Neural cell (in vitro differentiated cells): Measurements from ENCODE around the gene UBD. TPM values are rescaled to one million over a fixed set of nuclear protein-coding genes. Genes with fewer than 3 reads are reported as not detected.

ENCODE experiments used
- H2AFZ ChIP-seq: fragments of 200-600, 300-800 bp; sonication (generic), shearing (Covaris generic); 2 replicates; pipeline ENCODE4 v1.6.0; 2014; ENCODE audit warnings: low read depth, mild to moderate bottlenecking, antibody characterized with exemption, low read length, moderate library complexity
- H3F3A ChIP-seq: fragments of 200-600 bp; shearing (Covaris generic); 2 replicates; pipeline ENCODE4 v1.6.1; 2016; ENCODE audit warnings: mild to moderate bottlenecking, moderate library complexity, mixed read lengths, antibody characterized with exemption, low read length; ENCODE audit not compliant: insufficient read depth, poor library complexity, severe bottlenecking
- H3K27ac ChIP-seq: fragments of 200-600, 300-800 bp; sonication (generic), shearing (Covaris generic); 2 replicates; pipeline ENCODE4 v1.5.1; 2014; ENCODE audit warnings: mild to moderate bottlenecking, low read length, moderate library complexity
- H3K27me3 ChIP-seq: fragments of 300-800, 200-600 bp; sonication (generic), shearing (Covaris generic); 2 replicates; pipeline ENCODE4 v1.6.0; 2014; ENCODE audit warnings: mild to moderate bottlenecking, low read depth, low read length, moderate library complexity; ENCODE audit not compliant: insufficient read depth
- H3K36me3 ChIP-seq: fragments of 300-800, 200-600 bp; sonication (generic), shearing (Covaris generic); 2 replicates; pipeline ENCODE4 v1.5.1; 2014; ENCODE audit warnings: mild to moderate bottlenecking, antibody characterized with exemption, low read length, moderate library complexity; ENCODE audit not compliant: insufficient read depth
- H3K4me2 ChIP-seq: fragments of 300-800, 200-600 bp; sonication (generic), shearing (Covaris generic); 2 replicates; pipeline ENCODE4 v1.6.0; 2014; ENCODE audit warnings: mild to moderate bottlenecking, low read length
- H3K4me3 ChIP-seq: fragments of 300-800, 200-600 bp; sonication (generic), shearing (Covaris generic); 2 replicates; pipeline ENCODE4 v1.5.1; 2014; ENCODE audit warnings: mild to moderate bottlenecking, low read length, moderate library complexity
- H3K79me2 ChIP-seq: fragments of 200-600 bp; shearing (Covaris generic); replicated peaks from 2 replicates; pipeline ENCODE4 v1.6.0; 2014; ENCODE audit warnings: mild to moderate bottlenecking, low read length, moderate library complexity; ENCODE audit not compliant: insufficient read depth
- H3K9ac ChIP-seq: fragments of 300-800, 200-600 bp; sonication (generic), shearing (Covaris generic); 2 replicates; pipeline ENCODE4 v1.6.1; 2016; ENCODE audit warnings: mild to moderate bottlenecking, low read length, mixed read lengths
- H3K9me2 ChIP-seq: fragments of 200-600 bp; shearing (Covaris generic); 2 replicates; pipeline ENCODE4 v1.6.1; 2016; ENCODE audit warnings: mild to moderate bottlenecking, low read length, mixed read lengths; ENCODE audit not compliant: insufficient read depth
- H3K9me3 ChIP-seq: fragments of 200-600, 300-800 bp; sonication (generic), shearing (Covaris generic); 2 replicates; pipeline ENCODE4 v1.6.1; 2016; ENCODE audit warnings: mild to moderate bottlenecking, mixed run types, low read length, moderate library complexity, mixed read lengths
- H4K20me1 ChIP-seq: fragments of 200-600 bp; shearing (Covaris generic); 2 replicates; pipeline ENCODE4 v1.6.1; 2016; ENCODE audit warnings: mild to moderate bottlenecking, mixed run types; ENCODE audit not compliant: insufficient read depth
- CTCF ChIP-seq: fragments of 450-650 bp; IDR thresholded peaks from 2 replicates; pipeline ENCODE4 v1.5.1; 2014; ENCODE audit warnings: antibody characterized with exemption, mild to moderate bottlenecking, moderate library complexity; ENCODE audit not compliant: poor library complexity, severe bottlenecking
- EP300 ChIP-seq: fragments of 450-650 bp; conservative IDR thresholded peaks from 2 replicates; pipeline ENCODE4 v1.6.1; 2014; ENCODE audit warnings: antibody characterized with exemption, mild to moderate bottlenecking, moderate library complexity; ENCODE audit not compliant: poor library complexity, severe bottlenecking
- EZH2 ChIP-seq: fragments of 200-600, 300-800 bp; shearing (Covaris generic), sonication (generic); IDR thresholded peaks from 2 replicates; pipeline ENCODE4 v1.6.1; 2014; ENCODE audit warnings: antibody characterized with exemption, low read length, borderline replicate concordance, mild to moderate bottlenecking; ENCODE audit not compliant: insufficient read depth, poor library complexity, severe bottlenecking
- MXI1 ChIP-seq: fragments of 450-650 bp; conservative IDR thresholded peaks from 2 replicates; pipeline ENCODE4 v1.6.1; 2014; ENCODE audit warnings: antibody characterized with exemption, mild to moderate bottlenecking; ENCODE audit not compliant: poor library complexity, severe bottlenecking
- POLR2AphosphoS5 ChIP-seq: IDR thresholded peaks from 2 replicates; pipeline ENCODE4 v1.6.1; 2012
- RAD21 ChIP-seq: fragments of 450-650 bp; conservative IDR thresholded peaks from 2 replicates; pipeline ENCODE4 v1.6.1; 2014; ENCODE audit warnings: antibody characterized with exemption, mild to moderate bottlenecking, moderate library complexity
- REST ChIP-seq: IDR thresholded peaks from 2 replicates; pipeline ENCODE4 v1.6.1; 2012; ENCODE audit warnings: borderline replicate concordance
- SMC3 ChIP-seq: fragments of 450-650 bp; conservative IDR thresholded peaks from 2 replicates; pipeline ENCODE4 v1.6.1; 2014; ENCODE audit warnings: antibody characterized with exemption, mild to moderate bottlenecking, moderate library complexity; ENCODE audit not compliant: poor library complexity
- TAF1 ChIP-seq: IDR thresholded peaks from 2 replicates; pipeline ENCODE4 v1.6.1; 2012; ENCODE audit warnings: low read depth
- polyA plus RNA-seq: library from polyadenylated mRNA; depleted of rRNA; stranded (reverse); fragments of >200 nt; gene quantifications from 2 replicates; pipeline ENCODE4 v1.2.3, GENCODE V29; 2014

UBD gene
- polyA plus RNA-seq, 1 donor from 2014 or later = not detected

- no peaks in the 10 kb centered on the region for H3F3A ChIP-seq
- no peaks in the 10 kb centered on the region for H3K36me3 ChIP-seq
- H3K9ac ChIP-seq = no peak overlapping the region
- no peaks in the 10 kb centered on the region for H4K20me1 ChIP-seq
- no peaks in the 10 kb centered on the region for H3K9me2 ChIP-seq
- no peaks in the 10 kb centered on the region for H3K79me2 ChIP-seq
- no peaks in the 10 kb centered on the region for H3K27me3 ChIP-seq
- H3K4me2 ChIP-seq = no peak overlapping the region
- H3K9me3 ChIP-seq = no peaks in the 10 kb centered on the region
- H2AFZ ChIP-seq = no peak overlapping the region
- TF ChIP-seq RAD21 (no peak), EP300 (no peak), CTCF (no peak), REST (no peak), SMC3 (no peak), TAF1 (no peak), EZH2 (no peak)
- H3K27ac ChIP-seq = no peak overlapping the region
- no peak overlapping the region for H3K4me3 ChIP-seq
Observed at GRCh38 chr6:29509239-29509638, 50.3 kb downstream of the UBD start.

- H3K36me3 ChIP-seq = no peaks in the 10 kb centered on the region
- no peaks in the 10 kb centered on the region for H3K79me2 ChIP-seq
- no peaks in the 10 kb centered on the region for H3K9me3 ChIP-seq
- no peak overlapping the region for H3K27ac ChIP-seq
- H3F3A ChIP-seq = no peaks in the 10 kb centered on the region
- H3K9me2 ChIP-seq = no peaks in the 10 kb centered on the region
- no peak for TF ChIP-seq TAF1
- TF ChIP-seq EP300 = no peak
- TF ChIP-seq POLR2AphosphoS5 = no peak
- TF ChIP-seq MXI1 = no peak
- TF ChIP-seq REST = no peak
- TF ChIP-seq CTCF = no peak
- no peak for TF ChIP-seq EZH2
- no peak for TF ChIP-seq RAD21
- TF ChIP-seq SMC3 = no peak
- no peak overlapping the region for H3K4me2 ChIP-seq
- H3K4me3 ChIP-seq = no peak overlapping the region
- H2AFZ ChIP-seq = no peak overlapping the region
- no peaks in the 10 kb centered on the region for H3K27me3 ChIP-seq
- H3K9ac ChIP-seq = no peak overlapping the region
- H4K20me1 ChIP-seq = no peaks in the 10 kb centered on the region
Observed at GRCh38 chr6:29507319-29507718, 52.2 kb downstream of the UBD start.
